HG03342 (cell line): ENCODE data around the gene TOLLIP.
"Not testable (repeated sequence)": the region's sequence is repeated elsewhere in the genome, so short reads cannot be mapped to it uniquely, and the experiment has no call there.

ENCODE experiments used
- ATAC-seq: cut with Tn5 transposase; IDR thresholded peaks from one replicate; pipeline ENCODE4 v1.9.1; 2021; ENCODE audit warnings: mild to moderate bottlenecking, moderate library complexity; ENCODE audit not compliant: unreplicated experiment

Gene TOLLIP

GRCh38 chr11:1251236-1251770 is 58.1 kb downstream of the TOLLIP start:
- no peak for ATAC-seq

DNA sequence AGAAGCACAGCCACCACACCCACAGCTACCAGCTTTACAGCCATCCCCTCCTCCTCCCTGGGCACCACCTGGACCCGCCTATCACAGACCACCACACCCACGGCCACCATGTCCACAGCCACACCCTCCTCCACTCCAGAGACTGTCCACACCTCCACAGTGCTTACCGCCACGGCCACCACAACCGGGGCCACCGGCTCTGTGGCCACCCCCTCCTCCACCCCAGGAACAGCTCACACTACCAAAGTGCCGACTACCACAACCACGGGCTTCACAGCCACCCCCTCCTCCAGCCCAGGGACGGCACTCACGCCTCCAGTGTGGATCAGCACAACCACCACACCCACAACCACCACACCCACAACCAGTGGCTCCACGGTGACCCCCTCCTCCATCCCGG is 59.0 kb downstream of the TOLLIP start:
- not testable (repeated sequence) for ATAC-seq

- not testable (repeated sequence) for ATAC-seq
Observed at GRCh38 chr11:1248951-1249350, 60.5 kb downstream of the TOLLIP start.

- ATAC-seq: not testable (repeated sequence)
Observed at GRCh38 chr11:1247026-1247425, 62.4 kb downstream of the TOLLIP start.

DNA sequence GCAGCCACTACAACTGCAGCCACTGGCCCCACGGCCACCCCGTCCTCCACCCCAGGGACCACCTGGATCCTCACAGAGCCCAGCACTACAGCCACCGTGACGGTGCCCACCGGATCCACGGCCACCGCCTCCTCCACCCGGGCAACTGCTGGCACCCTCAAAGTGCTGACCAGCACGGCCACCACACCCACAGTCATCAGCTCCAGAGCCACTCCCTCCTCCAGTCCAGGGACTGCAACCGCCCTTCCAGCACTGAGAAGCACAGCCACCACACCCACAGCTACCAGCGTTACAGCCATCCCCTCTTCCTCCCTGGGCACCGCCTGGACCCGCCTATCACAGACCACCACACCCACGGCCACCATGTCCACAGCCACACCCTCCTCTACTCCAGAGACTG is 63.1 kb downstream of the TOLLIP start:
- not testable (repeated sequence) for ATAC-seq

- ATAC-seq: not testable (repeated sequence)
Observed at GRCh38 chr11:1245717-1246116, 63.7 kb downstream of the TOLLIP start.

DNA sequence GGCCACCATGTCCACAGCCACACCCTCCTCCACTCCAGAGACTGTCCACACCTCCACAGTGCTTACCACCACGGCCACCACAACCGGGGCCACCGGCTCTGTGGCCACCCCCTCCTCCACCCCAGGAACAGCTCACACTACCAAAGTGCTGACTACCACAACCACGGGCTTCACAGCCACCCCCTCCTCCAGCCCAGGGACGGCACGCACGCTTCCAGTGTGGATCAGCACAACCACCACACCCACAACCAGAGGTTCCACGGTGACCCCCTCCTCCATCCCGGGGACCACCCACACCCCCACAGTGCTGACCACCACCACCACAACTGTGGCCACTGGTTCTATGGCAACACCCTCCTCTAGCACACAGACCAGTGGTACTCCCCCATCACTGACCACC is 64.9 kb downstream of the TOLLIP start:
- ATAC-seq: not testable (repeated sequence)

GRCh38 chr11:1243521-1243920 is 65.9 kb downstream of the TOLLIP start:
- not testable (repeated sequence) for ATAC-seq

DNA sequence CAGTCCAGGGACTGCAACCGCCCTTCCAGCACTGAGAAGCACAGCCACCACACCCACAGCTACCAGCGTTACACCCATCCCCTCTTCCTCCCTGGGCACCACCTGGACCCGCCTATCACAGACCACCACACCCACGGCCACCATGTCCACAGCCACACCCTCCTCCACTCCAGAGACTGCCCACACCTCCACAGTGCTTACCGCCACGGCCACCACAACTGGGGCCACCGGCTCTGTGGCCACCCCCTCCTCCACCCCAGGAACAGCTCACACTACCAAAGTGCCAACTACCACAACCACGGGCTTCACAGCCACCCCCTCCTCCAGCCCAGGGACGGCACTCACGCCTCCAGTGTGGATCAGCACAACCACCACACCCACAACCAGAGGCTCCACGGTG is 66.7 kb downstream of the TOLLIP start:
- ATAC-seq: not testable (repeated sequence)

DNA sequence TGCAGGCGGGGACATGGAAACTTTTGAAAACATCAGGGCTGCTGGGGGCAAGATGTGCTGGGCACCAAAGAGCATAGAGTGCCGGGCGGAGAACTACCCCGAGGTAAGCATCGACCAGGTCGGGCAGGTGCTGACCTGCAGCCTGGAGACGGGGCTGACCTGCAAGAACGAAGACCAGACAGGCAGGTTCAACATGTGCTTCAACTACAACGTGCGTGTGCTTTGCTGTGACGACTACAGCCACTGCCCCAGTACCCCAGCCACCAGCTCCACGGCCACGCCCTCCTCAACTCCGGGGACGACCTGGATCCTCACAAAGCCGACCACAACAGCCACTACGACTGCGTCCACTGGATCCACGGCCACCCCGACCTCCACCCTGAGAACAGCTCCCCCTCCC is 67.1 kb downstream of the TOLLIP start:
- ATAC-seq: no peak

DNA sequence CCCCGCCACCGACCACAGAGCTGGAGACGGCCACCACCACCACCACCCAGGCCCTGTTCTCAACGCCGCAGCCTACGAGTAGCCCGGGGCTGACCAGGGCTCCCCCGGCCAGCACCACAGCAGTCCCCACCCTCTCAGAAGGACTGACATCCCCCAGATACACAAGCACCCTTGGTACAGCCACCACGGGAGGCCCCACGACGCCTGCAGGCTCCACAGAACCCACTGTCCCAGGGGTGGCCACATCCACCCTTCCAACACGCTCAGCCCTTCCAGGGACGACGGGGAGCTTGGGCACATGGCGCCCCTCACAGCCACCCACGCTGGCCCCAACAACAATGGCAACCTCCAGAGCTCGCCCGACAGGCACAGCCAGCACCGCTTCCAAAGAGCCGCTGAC is 67.7 kb downstream of the TOLLIP start:
- ATAC-seq: no peak

DNA sequence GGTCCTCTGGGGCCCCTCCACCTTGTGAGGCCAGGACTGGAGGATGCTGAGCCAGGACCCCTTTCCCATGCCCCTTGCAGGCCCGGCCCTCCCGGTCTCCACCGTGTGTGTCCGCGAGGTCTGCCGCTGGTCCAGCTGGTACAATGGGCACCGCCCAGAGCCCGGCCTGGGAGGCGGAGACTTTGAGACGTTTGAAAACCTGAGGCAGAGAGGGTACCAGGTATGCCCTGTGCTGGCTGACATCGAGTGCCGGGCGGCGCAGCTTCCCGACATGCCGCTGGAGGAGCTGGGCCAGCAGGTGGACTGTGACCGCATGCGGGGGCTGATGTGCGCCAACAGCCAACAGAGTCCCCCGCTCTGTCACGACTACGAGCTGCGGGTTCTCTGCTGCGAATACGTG is 68.7 kb downstream of the TOLLIP start:
- no peak for ATAC-seq

DNA sequence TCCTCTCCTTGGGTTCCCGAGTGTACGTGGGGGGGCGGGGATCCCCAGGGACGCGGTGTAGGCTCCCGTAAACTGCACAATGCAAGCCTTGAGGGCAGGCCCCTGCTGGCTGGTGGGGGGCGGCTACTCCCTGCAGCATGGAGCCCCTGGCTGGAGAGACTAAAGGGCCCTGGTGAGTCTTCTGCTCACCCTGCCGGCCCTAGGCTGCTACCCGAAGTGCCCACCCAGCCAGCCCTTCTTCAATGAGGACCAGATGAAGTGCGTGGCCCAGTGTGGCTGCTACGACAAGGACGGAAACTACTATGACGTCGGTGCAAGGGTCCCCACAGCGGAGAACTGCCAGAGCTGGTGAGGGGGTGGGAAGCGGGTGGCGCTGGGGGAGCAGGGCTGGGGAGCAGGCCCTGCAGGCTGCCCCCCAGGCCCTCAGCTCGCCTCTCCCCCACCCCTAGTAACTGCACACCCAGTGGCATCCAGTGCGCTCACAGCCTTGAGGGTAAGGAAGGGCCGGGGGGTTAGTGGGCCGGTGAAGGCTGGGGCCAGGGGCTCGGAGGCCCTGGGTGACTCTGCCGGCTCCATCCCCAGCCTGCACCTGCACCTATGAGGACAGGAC is 69.7 kb downstream of the TOLLIP start:
- ATAC-seq: no peak

DNA sequence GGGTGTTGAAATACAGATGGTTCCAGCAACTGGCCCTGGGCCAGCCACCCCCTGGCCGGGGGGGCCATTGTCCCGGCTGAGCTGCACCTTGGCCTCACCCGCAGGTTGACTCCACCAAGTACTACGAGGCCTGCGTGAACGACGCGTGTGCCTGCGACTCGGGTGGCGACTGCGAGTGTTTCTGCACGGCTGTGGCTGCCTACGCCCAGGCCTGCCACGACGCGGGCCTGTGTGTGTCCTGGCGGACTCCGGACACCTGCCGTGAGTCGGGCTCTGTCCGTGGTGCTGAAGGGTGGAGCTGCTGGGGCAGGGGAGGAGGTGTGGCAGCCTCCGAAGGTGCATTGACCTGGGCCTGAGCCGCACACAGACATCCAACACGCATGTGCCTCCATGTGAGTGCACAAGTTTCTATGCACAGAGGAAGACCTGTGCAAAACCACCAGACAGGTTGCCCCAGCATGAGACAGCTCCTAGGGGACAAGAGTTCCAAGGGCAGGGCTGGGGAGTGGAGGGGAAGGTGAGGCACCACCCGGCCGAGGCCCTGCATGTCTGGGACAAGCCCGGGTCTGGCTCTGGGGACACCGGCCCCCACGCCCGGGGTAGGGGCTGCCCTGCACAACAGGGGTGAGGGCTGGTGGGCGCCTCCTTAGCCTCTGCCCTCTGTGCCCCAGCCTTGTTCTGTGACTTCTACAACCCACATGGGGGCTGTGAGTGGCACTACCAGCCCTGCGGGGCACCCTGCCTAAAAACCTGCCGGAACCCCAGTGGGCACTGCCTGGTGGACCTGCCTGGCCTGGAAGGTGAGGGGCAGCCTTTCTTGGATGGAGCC is 70.5 kb downstream of the TOLLIP start:
- no peak for ATAC-seq

DNA sequence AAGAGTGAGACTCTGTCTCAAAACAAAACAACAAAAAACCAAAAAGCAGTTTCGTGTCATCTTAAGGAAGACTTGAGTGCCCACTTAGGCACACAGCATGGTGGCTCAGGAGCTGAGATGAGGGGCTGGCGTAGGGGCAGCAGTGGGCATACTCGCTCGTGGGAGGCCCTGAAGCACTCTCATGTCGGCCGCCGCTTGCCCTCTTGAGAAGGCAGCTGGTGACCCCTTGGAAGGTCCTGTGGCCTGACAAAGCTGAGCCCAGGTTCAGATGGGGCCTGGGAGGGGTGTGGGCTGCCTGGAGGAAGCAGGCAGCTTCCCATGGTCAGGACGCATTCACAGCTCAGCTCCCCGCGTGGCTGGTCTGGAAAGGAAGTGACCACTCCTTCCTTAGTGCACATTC is 71.6 kb downstream of the TOLLIP start:
- ATAC-seq: no peak

DNA sequence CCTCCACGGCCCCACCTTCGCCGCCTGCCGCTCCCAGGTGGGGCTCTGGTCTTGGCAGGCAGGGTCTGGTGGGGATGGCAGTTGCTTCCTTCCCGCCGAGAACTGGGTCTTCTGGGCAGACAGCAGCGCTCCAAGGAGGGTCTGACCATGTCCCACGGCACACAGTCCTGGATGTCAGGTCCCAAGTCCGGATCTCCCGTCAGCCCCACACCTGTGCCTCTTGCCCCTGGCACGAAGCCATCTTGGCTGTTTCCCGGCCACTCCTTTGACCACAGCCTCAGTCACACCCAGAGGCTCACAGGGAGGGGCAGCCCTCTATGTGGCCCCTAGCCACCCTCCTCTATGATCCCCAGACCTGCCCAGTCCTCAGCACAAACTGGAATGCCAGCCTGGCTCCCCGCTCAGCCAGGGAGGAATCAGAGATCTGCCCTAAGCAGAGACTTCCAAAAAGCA is 72.3 kb downstream of the TOLLIP start:
- no peak for ATAC-seq

DNA sequence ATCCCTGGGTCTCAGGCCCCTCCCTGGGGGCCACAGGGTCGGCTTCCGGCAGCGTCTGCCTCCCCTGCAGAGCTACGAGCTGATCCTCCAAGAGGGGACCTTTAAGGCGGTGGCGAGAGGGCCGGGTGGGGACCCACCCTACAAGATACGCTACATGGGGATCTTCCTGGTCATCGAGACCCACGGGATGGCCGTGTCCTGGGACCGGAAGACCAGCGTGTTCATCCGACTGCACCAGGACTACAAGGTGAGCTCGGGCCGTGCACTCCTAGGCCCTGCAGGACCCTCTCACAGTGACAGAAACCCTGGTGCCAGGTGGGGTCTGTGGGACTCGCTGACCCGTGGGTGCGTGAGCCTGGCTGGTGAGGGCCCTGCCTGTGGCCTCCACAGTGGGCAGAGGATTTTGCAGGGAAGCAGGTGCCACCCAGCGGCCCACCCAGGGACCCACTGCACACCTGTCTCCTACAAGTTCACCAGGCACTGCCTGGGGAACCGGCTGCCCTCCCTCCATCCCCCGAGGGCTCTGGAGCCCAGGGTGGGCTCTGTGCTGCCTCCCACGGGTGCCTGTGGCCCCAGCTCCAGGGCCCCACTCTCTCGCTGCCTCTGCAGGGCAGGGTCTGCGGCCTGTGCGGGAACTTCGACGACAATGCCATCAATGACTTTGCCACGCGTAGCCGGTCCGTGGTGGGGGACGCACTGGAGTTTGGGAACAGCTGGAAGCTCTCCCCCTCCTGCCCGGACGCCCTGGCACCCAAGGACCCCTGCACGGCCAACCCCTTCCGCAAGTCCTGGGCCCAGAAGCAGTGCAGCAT is 72.9 kb downstream of the TOLLIP start:
- ATAC-seq: no peak

DNA sequence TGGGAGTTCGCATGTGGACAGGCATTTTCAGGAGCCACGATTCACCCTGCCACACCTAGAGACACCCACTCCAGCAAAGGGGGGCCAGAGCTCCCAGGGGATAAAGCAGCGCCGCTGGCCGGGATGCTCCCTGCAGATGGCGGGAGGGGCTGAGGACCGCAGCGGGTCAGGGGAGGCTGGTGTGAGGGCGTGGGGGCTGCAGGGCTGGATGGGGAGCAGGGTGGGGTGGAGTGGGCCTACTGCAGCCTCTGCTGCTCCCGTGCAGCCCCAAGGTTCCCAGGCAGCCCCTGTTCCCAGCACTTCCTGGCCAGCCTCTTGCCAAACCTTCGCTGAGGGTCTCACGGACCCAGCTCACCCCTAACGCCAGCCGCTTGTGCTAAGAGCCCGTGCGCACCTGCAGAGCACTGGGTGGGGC is 73.5 kb downstream of the TOLLIP start:
- ATAC-seq: no peak

DNA sequence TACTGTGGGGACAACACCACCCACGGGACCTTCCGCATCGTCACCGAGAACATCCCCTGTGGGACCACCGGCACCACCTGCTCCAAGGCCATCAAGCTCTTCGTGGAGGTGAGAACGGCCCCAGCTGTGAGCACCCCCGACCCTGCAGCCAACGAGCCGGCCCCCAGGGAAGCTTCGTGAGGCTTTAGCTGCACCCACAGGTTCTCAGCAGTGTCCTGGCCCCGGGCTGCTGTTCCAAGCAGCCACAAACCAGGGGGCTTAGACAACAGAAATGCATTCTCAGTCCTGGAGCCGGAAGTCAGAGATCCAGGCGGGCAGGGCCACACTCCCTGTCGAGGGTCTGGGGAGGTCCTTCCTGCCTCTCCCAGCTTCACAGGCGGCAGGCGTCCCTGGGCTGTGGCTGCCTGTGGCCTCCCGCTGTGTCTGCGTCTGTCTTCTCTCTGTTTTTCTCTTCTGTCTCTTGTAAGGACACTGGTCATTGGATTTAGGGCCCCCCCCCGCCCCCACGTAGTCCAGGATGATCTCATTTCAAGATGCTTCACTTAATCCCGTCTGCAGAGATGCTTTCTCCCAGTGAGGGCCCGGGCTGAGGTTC is 74.0 kb downstream of the TOLLIP start:
- no peak for ATAC-seq

DNA sequence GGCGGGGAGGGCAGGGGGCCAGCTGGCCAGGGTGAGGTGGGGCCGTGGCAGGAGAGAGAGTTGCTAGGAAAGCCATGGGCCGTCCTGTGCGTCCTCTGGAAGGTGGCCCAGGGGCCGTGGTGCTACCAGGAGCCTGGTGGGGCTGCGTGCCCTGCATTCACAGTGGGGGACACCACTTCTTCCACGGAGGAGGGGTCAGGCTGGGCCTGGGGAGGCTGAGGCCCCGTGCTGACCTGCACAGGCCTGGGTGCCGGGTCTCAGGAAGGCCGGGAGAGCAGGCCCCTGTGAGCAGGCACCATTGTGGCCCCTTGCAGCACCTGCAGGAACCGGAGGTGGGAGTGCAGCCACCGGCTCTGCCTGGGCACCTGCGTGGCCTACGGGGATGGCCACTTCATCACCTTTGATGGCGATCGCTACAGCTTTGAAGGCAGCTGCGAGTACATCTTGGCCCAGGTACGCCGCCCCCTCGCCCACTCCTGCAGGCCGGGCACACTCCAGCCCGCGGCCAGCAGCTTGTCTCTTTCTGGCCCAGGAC is 74.6 kb downstream of the TOLLIP start:
- ATAC-seq: no peak
